GM10248 (cell line): ENCODE results near the gene CENPT.

Experiments used
- CTCF ChIA-PET: fragments of 300-600 bp; sonication (Branson Sonifier 250); formaldehyde crosslinking; extraction: SDS; loops from one replicate; lab custom pipeline; 2021; ENCODE audit warnings: antibody characterized with exemption; lab: Yijun Ruan, JAX
- POLR2A ChIA-PET: fragments of 350-650 bp; sonication (Branson Sonifier 250); formaldehyde crosslinking; extraction: SDS; loops from one replicate; lab custom pipeline; 2020; ENCODE audit warnings: antibody characterized with exemption; lab: Yijun Ruan, JAX
- DNase-seq: peaks from one replicate; pipeline ENCODE4 v3.0.0; 2012; ENCODE audit errors: extremely low spot score
- TF ChIP-seq, protein P1 (sequence below): IDR thresholded peaks from 2 replicates; pipeline ENCODE4 v1.5.1; 2012; ENCODE audit warnings: mild to moderate bottlenecking, low read depth; ENCODE audit errors: extremely low read depth, missing control alignments, control extremely low read depth

The CENPT gene

DNA sequence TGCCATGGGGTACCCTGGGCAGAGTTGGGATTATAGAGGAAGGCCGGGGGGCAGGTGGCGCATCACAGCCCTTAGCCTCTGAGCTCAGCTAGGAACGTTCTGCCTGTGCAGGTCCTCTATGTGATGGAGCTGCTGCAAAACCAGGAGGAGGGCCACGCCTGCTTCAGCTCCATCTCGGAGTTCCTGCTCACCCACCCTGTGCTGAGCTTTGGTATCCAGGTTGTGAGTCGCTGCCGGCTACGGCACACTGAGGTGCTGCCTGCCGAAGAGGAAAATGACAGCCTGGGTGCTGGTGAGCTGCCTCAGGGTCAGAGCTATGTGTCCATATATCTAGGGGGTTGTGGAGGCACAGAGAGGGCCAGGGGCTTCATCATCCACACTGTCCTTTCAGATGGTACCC lies 31.4 kb upstream of the CENPT start:
- ChIA-PET POLR2A (interaction anchor here (0.6 to 1.1 kb wide), 2 partner anchors 14 to 17 kb away, joined by 3 read pairs; partner anchors contain the start of gene PSKH1), CTCF (interaction anchor here (1.3 to 1.5 kb wide), 3 partner anchors 11 to 162 kb away, joined by 3 to 5 read pairs (median 4); no protein-coding TSS in a partner anchor)
- DNase-seq = no peak
- TF ChIP-seq, protein P1, sequence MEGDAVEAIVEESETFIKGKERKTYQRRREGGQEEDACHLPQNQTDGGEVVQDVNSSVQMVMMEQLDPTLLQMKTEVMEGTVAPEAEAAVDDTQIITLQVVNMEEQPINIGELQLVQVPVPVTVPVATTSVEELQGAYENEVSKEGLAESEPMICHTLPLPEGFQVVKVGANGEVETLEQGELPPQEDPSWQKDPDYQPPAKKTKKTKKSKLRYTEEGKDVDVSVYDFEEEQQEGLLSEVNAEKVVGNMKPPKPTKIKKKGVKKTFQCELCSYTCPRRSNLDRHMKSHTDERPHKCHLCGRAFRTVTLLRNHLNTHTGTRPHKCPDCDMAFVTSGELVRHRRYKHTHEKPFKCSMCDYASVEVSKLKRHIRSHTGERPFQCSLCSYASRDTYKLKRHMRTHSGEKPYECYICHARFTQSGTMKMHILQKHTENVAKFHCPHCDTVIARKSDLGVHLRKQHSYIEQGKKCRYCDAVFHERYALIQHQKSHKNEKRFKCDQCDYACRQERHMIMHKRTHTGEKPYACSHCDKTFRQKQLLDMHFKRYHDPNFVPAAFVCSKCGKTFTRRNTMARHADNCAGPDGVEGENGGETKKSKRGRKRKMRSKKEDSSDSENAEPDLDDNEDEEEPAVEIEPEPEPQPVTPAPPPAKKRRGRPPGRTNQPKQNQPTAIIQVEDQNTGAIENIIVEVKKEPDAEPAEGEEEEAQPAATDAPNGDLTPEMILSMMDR = no peak

DNA sequence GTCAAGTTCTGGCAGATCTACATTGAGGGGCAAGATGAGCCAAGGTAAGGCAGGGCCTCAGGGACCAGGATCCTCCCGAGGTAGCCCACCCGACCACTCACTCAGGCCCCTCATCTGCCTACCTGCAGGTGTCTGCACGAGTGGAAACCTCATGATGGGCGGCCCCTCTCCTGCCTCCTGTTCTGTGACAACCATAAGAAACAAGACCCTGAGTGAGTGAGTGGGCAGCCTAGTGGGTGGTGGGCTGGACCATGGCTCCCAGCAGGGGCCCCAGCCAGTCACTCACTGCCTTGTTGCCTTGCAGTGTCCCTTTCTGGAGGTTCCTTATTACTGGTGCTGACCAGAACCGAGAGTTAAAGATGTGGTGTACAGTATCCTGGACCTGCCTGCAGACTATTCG lies 30.7 kb upstream of the CENPT start:
- DNase-seq = no peak
- TF ChIP-seq, protein P1 = no peak
- CTCF ChIA-PET = interaction anchor here (1.3 to 1.5 kb wide), 3 partner anchors 11 to 162 kb away, joined by 3 to 5 read pairs (median 4); no protein-coding TSS in a partner anchor
- POLR2A ChIA-PET = interaction anchor here (0.6 to 1.1 kb wide), 2 partner anchors 15 to 16 kb away, joined by 3 read pairs; partner anchors contain the start of gene PSKH1

DNA sequence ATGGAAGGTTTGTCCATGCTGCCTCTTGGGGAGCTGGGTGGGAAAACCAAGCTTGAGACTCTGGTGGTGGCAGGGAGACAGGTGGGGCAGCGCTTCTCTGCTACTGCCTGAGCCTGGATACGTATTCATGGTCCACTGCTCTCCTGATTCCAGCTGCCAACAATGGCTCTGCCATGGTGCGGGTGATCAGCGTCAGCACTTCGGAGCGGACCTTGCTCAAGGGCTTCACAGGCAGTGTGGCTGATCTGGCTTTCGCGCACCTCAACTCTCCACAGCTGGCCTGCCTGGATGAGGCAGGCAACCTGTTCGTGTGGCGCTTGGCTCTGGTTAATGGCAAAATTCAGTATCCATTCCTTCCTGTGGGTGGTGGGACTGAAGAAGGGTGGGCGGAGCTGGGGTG lies 29.6 kb upstream of the CENPT start:
- ChIA-PET CTCF (interaction anchor here (1.0 to 1.8 kb wide), 5 partner anchors 9 to 205 kb away, joined by 3 to 6 read pairs (median 4); no protein-coding TSS in a partner anchor), POLR2A (no interaction called here)
- TF ChIP-seq, protein P1 = no peak

DNA sequence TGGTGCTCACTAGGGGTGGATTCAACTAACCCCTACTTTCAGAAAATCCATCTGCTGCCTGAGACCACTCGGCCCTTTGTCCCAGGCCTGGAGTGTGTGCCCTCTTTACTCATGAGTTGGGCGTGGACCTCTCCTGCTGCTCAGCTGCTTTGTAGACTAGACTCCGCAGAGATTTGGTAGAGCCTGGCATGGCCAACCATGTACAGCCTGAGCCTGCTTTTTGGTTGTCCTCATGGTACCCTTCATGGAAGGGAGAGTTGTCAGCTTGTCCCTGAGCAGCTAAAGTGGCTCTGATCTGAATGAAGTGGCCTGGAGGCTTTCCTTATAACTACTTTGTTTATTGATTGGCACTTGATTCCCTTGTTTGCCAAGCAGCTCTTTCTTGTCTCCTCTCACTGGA lies 26.9 kb upstream of the CENPT start:
- DNase-seq = no peak
- CTCF ChIA-PET = interaction anchor here (1.5 to 3.9 kb wide), 4 partner anchors 9 to 353 kb away, joined by 3 to 29 read pairs (median 14); partner anchors contain the start of gene NRN1L
- POLR2A ChIA-PET = interaction anchor here (0.6 kb wide), 1 partner anchor 19 kb away, joined by 4 read pairs; the partner anchor contains the start of gene PSKH1
- TF ChIP-seq, protein P1 = no peak

More for the DNA sequence above, 29.6 kb upstream of the CENPT start:
- no peak for DNase-seq

DNA sequence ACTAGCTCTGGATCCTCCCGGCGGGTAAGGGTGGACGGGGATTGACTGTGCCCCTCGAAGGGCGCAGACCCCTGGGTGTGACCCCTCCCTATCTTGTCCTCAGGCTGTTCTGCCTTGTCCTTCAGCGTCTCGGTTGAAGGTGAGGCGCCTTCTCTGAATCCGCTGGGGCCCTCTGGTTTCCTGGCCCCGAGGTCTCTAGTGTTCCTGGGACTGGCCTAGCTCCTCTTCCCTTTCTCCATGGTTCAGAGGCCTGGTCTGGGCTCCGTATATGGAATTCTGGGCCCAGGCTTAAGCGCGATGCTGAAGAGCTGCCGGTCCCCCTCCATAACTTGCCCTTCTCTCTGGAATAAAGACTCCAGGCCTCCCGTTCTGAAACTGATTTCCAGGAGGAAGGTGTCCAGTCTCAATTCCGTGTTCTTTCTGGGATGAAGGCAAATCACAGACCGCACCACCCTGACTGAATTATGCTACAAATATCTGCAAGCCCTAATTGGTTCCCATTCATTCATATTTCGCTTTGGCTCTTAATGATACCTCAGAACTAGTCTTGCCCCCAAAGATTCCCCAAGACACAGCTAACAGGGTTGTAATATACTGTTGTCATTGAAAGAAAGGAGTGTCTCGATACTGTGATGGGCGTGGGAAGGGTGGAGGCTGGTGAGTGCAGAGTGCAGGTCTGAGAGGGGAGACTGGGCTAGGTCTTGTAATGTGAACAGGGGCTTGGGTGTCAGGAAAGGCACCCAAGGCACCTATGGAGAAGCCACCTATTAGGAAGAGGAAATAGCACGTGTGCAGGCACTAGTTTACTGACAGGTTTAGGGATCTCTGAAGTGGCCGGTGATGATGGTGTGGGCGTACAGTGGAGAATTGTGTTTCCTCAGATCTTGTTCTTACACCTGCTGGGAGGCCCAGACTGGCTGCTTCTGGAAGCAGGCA lies 26.2 kb upstream of the CENPT start:
- no peak for DNase-seq
- ChIA-PET POLR2A (interaction anchor here (0.6 to 0.7 kb wide), 2 partner anchors 17 to 19 kb away, joined by 3 read pairs; partner anchors contain the start of gene PSKH1), CTCF (interaction anchor here (0.9 to 3.9 kb wide), 7 partner anchors 9 to 356 kb away, joined by 3 to 29 read pairs (median 3); partner anchors contain the start of gene NRN1L)
- TF ChIP-seq, protein P1 = no peak

DNA sequence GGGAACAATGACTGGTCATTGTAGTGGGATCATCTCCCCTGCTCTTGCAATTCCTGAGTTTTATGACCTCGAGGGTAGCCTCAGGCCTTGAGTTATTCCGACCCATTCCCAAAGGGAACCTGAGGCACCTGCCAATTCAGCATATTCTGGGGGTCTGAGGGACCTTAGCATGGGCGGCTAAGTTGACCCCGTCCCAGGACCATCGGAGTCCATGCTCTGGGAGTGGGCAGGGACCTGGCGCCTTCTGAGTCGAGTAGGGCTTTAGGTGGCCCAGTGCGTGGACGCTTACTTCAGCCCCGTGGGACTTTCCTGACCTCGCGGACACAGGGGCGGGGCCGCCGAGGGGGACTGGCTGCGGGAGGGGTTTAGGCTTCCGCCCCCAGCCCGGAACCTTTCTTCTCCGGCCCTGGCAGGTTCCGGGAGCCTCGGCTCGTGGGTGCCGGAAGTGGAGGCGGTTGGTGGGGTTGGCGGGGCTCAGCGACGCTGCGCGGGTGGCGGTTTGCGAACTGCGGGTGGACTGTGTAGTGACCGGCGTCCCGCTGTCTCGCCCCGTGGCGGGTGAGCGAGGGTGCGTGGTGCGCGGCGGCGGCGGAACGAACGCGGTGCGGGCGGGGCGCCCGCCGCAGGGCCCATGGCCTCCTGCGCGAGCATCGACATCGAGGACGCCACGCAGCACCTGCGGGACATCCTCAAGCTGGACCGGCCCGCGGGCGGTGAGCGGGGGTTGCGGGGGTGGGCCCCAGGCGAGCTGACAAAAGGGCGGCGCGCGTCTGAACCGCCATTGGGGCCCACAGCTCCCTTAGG lies 25.3 kb upstream of the CENPT start, which contains the start of gene EDC4:
Gene EDC4 (plus strand): TSS at position 422 of the 804 bp plus-strand sequence. CDS start 210 bp downstream, at position 632.
- TF ChIP-seq, protein P1 = no peak
- ChIA-PET POLR2A (interaction anchor here (0.6 to 0.7 kb wide), 2 partner anchors 18 to 20 kb away, joined by 3 read pairs; partner anchors contain the start of gene PSKH1), CTCF (interaction anchor here (0.9 to 3.9 kb wide), 7 partner anchors 10 to 357 kb away, joined by 3 to 29 read pairs (median 5); partner anchors contain the start of gene NRN1L)
- peak; percentile 96 for DNase-seq
